Nephron progenitor cell (in vitro differentiated cells): Measurements from ENCODE around the gene WDR4.

ENCODE experiments used
- DNase-seq: peaks from one replicate; pipeline ENCODE4 v3.0.0; 2021
- H3K27ac Mint-ChIP-seq: 2 replicates; pipeline ENCODE4 v1.8.0; 2021; ENCODE audit warnings: mild to moderate bottlenecking, moderate library complexity, mixed read lengths
- H3K27me3 Mint-ChIP-seq: 2 replicates; pipeline ENCODE4 v1.8.0; 2021; ENCODE audit warnings: mild to moderate bottlenecking, low read depth, mixed read lengths; ENCODE audit not compliant: poor library complexity
- H3K36me3 Mint-ChIP-seq: 2 replicates; pipeline ENCODE4 v1.8.0; 2021; ENCODE audit warnings: low read depth, mixed read lengths
- H3K4me1 Mint-ChIP-seq: 2 replicates; pipeline ENCODE4 v1.8.0; 2021; ENCODE audit warnings: mixed read lengths
- H3K4me3 Mint-ChIP-seq: 2 replicates; pipeline ENCODE4 v1.8.0; 2021; ENCODE audit warnings: mild to moderate bottlenecking, moderate library complexity, mixed read lengths
- H3K9me3 Mint-ChIP-seq: 2 replicates; pipeline ENCODE4 v1.8.0; 2021; ENCODE audit warnings: mild to moderate bottlenecking, moderate library complexity, mixed read lengths
- CTCF ChIP-seq: fragments of 200-600 bp; sonication (generic); IDR thresholded peaks from 2 replicates; pipeline ENCODE4 v1.5.0; 2021; ENCODE audit warnings: antibody characterized with exemption

The WDR4 gene

GRCh38 chr21:42905195-42905594 is 25.9 kb upstream of the WDR4 start:
- Mint-ChIP-seq H3K4me1 (no peaks in the 10 kb centered on the region), H3K4me3 (no peak overlapping the region), H3K27ac (no peak overlapping the region), H3K27me3 (no peaks in the 10 kb centered on the region), H3K9me3 (peaks cover 20% of the 10 kb centered on the region), H3K36me3 (peaks cover 83% of the 10 kb centered on the region)
- TF ChIP-seq CTCF, result no peak
- no peak for DNase-seq

DNA sequence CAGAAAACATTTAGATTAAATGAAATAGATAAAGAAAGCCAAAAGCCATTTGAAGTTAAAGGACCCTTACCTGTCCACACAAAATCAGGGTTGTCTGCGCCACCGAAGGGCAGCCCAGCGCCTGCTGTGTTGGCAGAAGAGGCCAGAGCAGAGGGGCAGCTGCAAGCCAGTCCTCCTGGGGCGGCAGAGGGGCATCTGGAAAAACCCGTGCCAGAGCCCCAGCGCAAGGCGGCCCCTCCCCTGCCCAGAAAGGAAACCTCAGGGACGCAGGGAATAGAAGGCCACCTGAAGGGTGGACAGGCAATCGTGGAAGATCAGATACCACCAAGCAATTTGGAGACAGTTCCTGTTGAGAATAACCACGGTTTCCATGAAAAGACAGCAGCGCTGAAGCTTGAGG is 24.5 kb upstream of the WDR4 start:
- Mint-ChIP-seq H3K27ac (no peak overlapping the region), H3K4me3 (no peak overlapping the region), H3K9me3 (peaks cover 20% of the 10 kb centered on the region), H3K36me3 (peaks cover 74% of the 10 kb centered on the region), H3K27me3 (no peaks in the 10 kb centered on the region), H3K4me1 (no peaks in the 10 kb centered on the region)
- TF ChIP-seq CTCF, result no peak
- DNase-seq, result no peak

- H3K27ac Mint-ChIP-seq, result no peak overlapping the region
- H3K36me3 Mint-ChIP-seq, result peaks cover 62% of the 10 kb centered on the region
- no peaks in the 10 kb centered on the region for H3K27me3 Mint-ChIP-seq
- DNase-seq, result no peak
- H3K4me3 Mint-ChIP-seq, result no peak overlapping the region
- no peaks in the 10 kb centered on the region for H3K4me1 Mint-ChIP-seq
- peaks cover 6% of the 10 kb centered on the region for H3K9me3 Mint-ChIP-seq
- TF ChIP-seq CTCF, result no peak
These were observed 21.1 kb upstream of the WDR4 start for GRCh38 chr21:42900446-42900845.

DNA sequence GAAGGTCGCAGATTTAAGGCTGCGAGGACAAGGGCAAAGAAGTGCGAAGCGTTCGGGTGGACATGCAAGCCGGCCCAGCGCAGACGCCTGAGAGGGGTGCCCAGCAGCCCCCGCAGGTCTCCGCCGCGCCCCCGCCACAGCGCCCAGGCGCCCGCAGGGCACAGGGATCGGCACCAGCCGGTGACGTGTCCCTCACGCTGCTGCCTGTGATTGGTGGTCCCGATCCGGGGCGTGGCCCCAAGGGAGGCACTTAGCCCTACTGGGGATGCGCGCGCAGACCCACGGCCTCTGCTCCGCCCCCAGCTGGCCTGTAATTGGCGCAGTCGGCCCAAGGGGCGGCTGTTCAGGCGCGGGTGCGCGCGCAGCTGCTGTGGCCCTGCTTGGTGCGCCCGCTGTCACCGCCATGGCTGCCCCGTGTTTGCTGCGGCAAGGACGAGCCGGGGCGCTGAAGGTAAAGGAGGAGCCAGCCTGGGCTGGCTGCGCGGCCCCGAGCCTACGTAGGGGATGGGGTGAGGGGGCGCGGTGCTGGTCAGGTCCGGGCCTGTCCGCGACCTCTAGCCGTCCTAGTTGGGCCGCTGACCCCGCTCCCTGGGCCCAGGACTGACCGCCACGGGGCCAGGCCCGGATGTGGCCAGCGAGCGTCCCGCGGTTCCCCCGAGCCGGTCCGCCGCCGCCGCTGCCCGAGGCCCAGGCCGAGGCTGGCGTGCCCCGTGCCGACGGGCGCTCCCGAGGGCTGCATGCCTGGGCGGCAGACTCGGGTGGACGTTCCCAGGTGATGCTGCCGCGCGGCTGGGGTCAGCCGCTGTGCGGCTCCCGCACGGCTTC is 13.8 kb upstream of the WDR4 start, which contains the start of gene NDUFV3:
Gene NDUFV3 (plus strand): TSS at position 379 of the 825 bp plus-strand sequence. CDS start 25 bp downstream, at position 404.
- Mint-ChIP-seq H3K27ac (peak within 1 kb of the TSS; percentile 97), H3K4me1 (peaks cover 12% of the 10 kb centered on the region), H3K36me3 (peaks cover 19% of the 10 kb centered on the region), H3K9me3 (no peaks in the 10 kb centered on the region), H3K4me3 (peak within 1 kb of the TSS; percentile 88), H3K27me3 (peaks cover 2% of the 10 kb centered on the region)
- DNase-seq, result peak; percentile 100
- no peak for TF ChIP-seq CTCF

- peak overlapping the region; percentile 88 for H3K4me3 Mint-ChIP-seq
- no peaks in the 10 kb centered on the region for H3K9me3 Mint-ChIP-seq
- DNase-seq, result no peak
- peaks cover 12% of the 10 kb centered on the region for H3K4me1 Mint-ChIP-seq
- peak overlapping the region; percentile 97 for H3K27ac Mint-ChIP-seq
- peaks cover 2% of the 10 kb centered on the region for H3K27me3 Mint-ChIP-seq
- peaks cover 14% of the 10 kb centered on the region for H3K36me3 Mint-ChIP-seq
- no peak for TF ChIP-seq CTCF
These were observed 13.2 kb upstream of the WDR4 start for GRCh38 chr21:42892582-42892930.

GRCh38 chr21:42887326-42887725 is 8.0 kb upstream of the WDR4 start:
- no peak overlapping the region for H3K4me3 Mint-ChIP-seq
- DNase-seq, result no peak
- no peaks in the 10 kb centered on the region for H3K27me3 Mint-ChIP-seq
- peaks cover 15% of the 10 kb centered on the region for H3K36me3 Mint-ChIP-seq
- H3K27ac Mint-ChIP-seq, result no peak overlapping the region
- no peaks in the 10 kb centered on the region for H3K9me3 Mint-ChIP-seq
- peaks cover 7% of the 10 kb centered on the region for H3K4me1 Mint-ChIP-seq
- TF ChIP-seq CTCF, result no peak
